ENCODE data around the gene ZFHX3. TPM values are rescaled to one million over a fixed set of nuclear protein-coding genes. Genes with fewer than 3 reads are reported as not detected.

The ZFHX3 gene
- polyA plus RNA-seq, 1 donor from 2014 or later, result 26.4 TPM

GRCh38 chr16:72854267-72854959 is 193.5 kb downstream of the ZFHX3 start (continued):
- no peak for TF ChIP-seq EP300 (conservative IDR thresholded peaks at IDR 0.05; ENCODE audit: poor library complexity, severe bottlenecking)
- TF ChIP-seq POLR2AphosphoS5 (IDR thresholded peaks at IDR 0.05), result no peak

- TF ChIP-seq CTCF (IDR thresholded peaks at IDR 0.05; ENCODE audit: poor library complexity, severe bottlenecking) (no peak), POLR2AphosphoS5 (IDR thresholded peaks at IDR 0.05) (peak; percentile 4)
- Histone ChIP-seq H3K4me2 (ENCODE audit: low read length) (no peak overlapping the region), H3F3A (ENCODE audit: insufficient read depth, low read length, poor library complexity, severe bottlenecking) (peaks cover 18% of the 10 kb centered on the region), H3K9ac (ENCODE audit: low read length) (no peak overlapping the region), H3K27ac (ENCODE audit: low read length) (peak overlapping the region; percentile 6), H2AFZ (ENCODE audit: low read depth, low read length) (no peak overlapping the region), H3K9me2 (ENCODE audit: insufficient read depth, low read length) (no peaks in the 10 kb centered on the region), H3K9me3 (ENCODE audit: low read length) (no peaks in the 10 kb centered on the region), H3K36me3 (ENCODE audit: insufficient read depth, low read length) (no peaks in the 10 kb centered on the region), H3K79me2 (replicated peaks; ENCODE audit: insufficient read depth, low read length) (peaks cover 97% of the 10 kb centered on the region), H3K4me3 (ENCODE audit: low read length) (no peak overlapping the region), H3K27me3 (ENCODE audit: insufficient read depth, low read depth, low read length) (no peaks in the 10 kb centered on the region), H4K20me1 (ENCODE audit: insufficient read depth) (no peaks in the 10 kb centered on the region)
Observed at GRCh38 chr16:72853575-72854266, 194.2 kb downstream of the ZFHX3 start.

- TF ChIP-seq EP300 (conservative IDR thresholded peaks at IDR 0.05; ENCODE audit: poor library complexity, severe bottlenecking), result no peak
- Histone ChIP-seq H3K9ac (ENCODE audit: low read length) (no peak overlapping the region), H3K36me3 (ENCODE audit: insufficient read depth, low read length) (no peaks in the 10 kb centered on the region), H3F3A (ENCODE audit: insufficient read depth, low read length, poor library complexity, severe bottlenecking) (peaks cover 18% of the 10 kb centered on the region), H3K79me2 (replicated peaks; ENCODE audit: insufficient read depth, low read length) (peaks cover 92% of the 10 kb centered on the region), H3K27ac (ENCODE audit: low read length) (no peak overlapping the region), H3K9me2 (ENCODE audit: insufficient read depth, low read length) (no peaks in the 10 kb centered on the region), H3K4me2 (ENCODE audit: low read length) (no peak overlapping the region), H3K27me3 (ENCODE audit: insufficient read depth, low read depth, low read length) (no peaks in the 10 kb centered on the region), H2AFZ (ENCODE audit: low read depth, low read length) (no peak overlapping the region), H3K4me3 (ENCODE audit: low read length) (no peak overlapping the region), H3K9me3 (ENCODE audit: low read length) (no peaks in the 10 kb centered on the region), H4K20me1 (ENCODE audit: insufficient read depth) (no peaks in the 10 kb centered on the region)
Observed at GRCh38 chr16:72852421-72852820, 195.5 kb downstream of the ZFHX3 start.

- TF ChIP-seq CTCF (IDR thresholded peaks at IDR 0.05; ENCODE audit: poor library complexity, severe bottlenecking) (no peak), MXI1 (conservative IDR thresholded peaks at IDR 0.05; ENCODE audit: poor library complexity, severe bottlenecking) (no peak), SMC3 (conservative IDR thresholded peaks at IDR 0.05; ENCODE audit: poor library complexity) (no peak), REST (IDR thresholded peaks at IDR 0.05; ENCODE audit: borderline replicate concordance) (no peak), RAD21 (conservative IDR thresholded peaks at IDR 0.05) (no peak), POLR2AphosphoS5 (IDR thresholded peaks at IDR 0.05) (no peak)
- H4K20me1 ChIP-seq (ENCODE audit: insufficient read depth), result no peaks in the 10 kb centered on the region
- peaks cover 18% of the 10 kb centered on the region for H3F3A ChIP-seq (ENCODE audit: insufficient read depth, low read length, poor library complexity, severe bottlenecking)
- no peaks in the 10 kb centered on the region for H3K9me3 ChIP-seq (ENCODE audit: low read length)
- H3K9ac ChIP-seq (ENCODE audit: low read length), result no peak overlapping the region
- no peak overlapping the region for H3K4me3 ChIP-seq (ENCODE audit: low read length)
- H2AFZ ChIP-seq (ENCODE audit: low read depth, low read length), result no peak overlapping the region
- H3K9me2 ChIP-seq (ENCODE audit: insufficient read depth, low read length), result no peaks in the 10 kb centered on the region
- no peaks in the 10 kb centered on the region for H3K36me3 ChIP-seq (ENCODE audit: insufficient read depth, low read length)
- peaks cover 92% of the 10 kb centered on the region for H3K79me2 ChIP-seq (replicated peaks; ENCODE audit: insufficient read depth, low read length)
- no peak overlapping the region for H3K27ac ChIP-seq (ENCODE audit: low read length)
- no peaks in the 10 kb centered on the region for H3K27me3 ChIP-seq (ENCODE audit: insufficient read depth, low read depth, low read length)
- no peak overlapping the region for H3K4me2 ChIP-seq (ENCODE audit: low read length)
Observed at GRCh38 chr16:72850853-72851252, 197.1 kb downstream of the ZFHX3 start.

All from neural cell (in vitro differentiated cells).